Measurements from ENCODE around the gene GATA2.

GATA2 gene

GRCh38 chr3:128487813-128488635, 5.0 kb downstream of the GATA2 start:
- no peaks in the 10 kb centered on the region for H3K36me3 ChIP-seq (ENCODE audit: control insufficient read depth, insufficient read depth, low read length)
- H3K4me1 ChIP-seq: peaks cover 4% of the 10 kb centered on the region
- H3K27ac ChIP-seq: peak overlapping the region; percentile 68
- peak overlapping the region; percentile 93 for H3K4me2 ChIP-seq (ENCODE audit: low read length)
- H3K4me3 ChIP-seq (ENCODE audit: low read depth, low read length): peak overlapping the region; percentile 75
- H3K79me2 ChIP-seq: no peaks in the 10 kb centered on the region
- H3K9me3 ChIP-seq (ENCODE audit: control insufficient read depth, low read length): no peaks in the 10 kb centered on the region
- TF ChIP-seq, protein P1, sequence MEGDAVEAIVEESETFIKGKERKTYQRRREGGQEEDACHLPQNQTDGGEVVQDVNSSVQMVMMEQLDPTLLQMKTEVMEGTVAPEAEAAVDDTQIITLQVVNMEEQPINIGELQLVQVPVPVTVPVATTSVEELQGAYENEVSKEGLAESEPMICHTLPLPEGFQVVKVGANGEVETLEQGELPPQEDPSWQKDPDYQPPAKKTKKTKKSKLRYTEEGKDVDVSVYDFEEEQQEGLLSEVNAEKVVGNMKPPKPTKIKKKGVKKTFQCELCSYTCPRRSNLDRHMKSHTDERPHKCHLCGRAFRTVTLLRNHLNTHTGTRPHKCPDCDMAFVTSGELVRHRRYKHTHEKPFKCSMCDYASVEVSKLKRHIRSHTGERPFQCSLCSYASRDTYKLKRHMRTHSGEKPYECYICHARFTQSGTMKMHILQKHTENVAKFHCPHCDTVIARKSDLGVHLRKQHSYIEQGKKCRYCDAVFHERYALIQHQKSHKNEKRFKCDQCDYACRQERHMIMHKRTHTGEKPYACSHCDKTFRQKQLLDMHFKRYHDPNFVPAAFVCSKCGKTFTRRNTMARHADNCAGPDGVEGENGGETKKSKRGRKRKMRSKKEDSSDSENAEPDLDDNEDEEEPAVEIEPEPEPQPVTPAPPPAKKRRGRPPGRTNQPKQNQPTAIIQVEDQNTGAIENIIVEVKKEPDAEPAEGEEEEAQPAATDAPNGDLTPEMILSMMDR (IDR thresholded peaks at IDR 0.05): no peak
- no peak overlapping the region for H3K9ac ChIP-seq
- no peaks in the 10 kb centered on the region for H3K27me3 ChIP-seq (ENCODE audit: control insufficient read depth, insufficient read depth, low read length)
- H2AFZ ChIP-seq: no peak overlapping the region

GRCh38 chr3:128487538-128487812, 5.5 kb downstream of the GATA2 start:
- Histone ChIP-seq H3K9ac (no peak overlapping the region), H3K4me3 (ENCODE audit: low read depth, low read length) (peak overlapping the region; percentile 75), H3K4me2 (ENCODE audit: low read length) (peak overlapping the region; percentile 93), H3K27me3 (ENCODE audit: control insufficient read depth, insufficient read depth, low read length) (no peaks in the 10 kb centered on the region), H3K79me2 (no peaks in the 10 kb centered on the region), H3K4me1 (peaks cover 4% of the 10 kb centered on the region), H3K27ac (no peak overlapping the region), H2AFZ (no peak overlapping the region), H3K36me3 (ENCODE audit: control insufficient read depth, insufficient read depth, low read length) (no peaks in the 10 kb centered on the region), H3K9me3 (ENCODE audit: control insufficient read depth, low read length) (no peaks in the 10 kb centered on the region)
- TF ChIP-seq, protein P1 (IDR thresholded peaks at IDR 0.05): no peak

DNA sequence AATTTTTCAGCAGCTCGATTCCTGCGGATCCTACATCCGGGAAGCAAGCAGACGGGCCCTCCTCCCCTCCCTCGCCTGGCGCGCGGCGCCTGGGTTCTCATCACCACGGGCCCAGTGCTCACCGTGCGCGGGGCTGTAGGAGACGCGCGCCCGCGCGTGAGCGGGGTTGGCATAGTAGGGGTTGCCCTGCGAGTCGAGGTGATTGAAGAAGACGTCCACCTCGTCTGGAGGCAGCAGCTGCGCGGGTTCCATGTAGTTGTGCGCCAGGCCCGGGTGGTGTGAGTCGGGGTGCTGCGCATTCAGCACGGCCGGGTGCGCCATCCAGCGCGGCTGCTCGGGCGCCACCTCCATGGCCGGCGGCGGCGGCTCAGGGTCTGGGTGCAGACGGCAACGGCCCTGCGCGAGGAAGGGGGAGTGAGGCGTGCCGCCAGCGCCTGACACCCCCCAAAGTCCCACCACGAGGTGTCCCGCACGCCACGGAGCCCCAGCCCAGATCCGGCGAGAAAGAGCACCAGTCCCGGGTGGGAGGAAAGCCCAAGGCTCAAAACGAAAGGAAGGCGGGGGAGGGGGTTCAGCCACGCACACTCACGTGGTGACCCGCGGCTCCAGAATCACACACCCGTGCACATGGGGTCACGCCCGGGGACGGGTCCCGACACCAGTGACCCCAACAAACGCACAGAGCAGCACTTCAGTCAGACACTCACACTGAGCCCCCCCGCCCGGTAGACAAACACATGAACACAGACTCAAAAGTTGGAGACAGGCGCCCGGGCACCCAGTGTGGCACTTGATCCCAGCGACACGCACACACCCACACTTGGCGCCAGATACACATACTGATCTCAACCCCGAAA, 6.1 kb downstream of the GATA2 start:
- no peaks in the 10 kb centered on the region for H3K79me2 ChIP-seq
- H3K36me3 ChIP-seq (ENCODE audit: control insufficient read depth, insufficient read depth, low read length): no peaks in the 10 kb centered on the region
- H3K27ac ChIP-seq: no peak overlapping the region
- peak overlapping the region; percentile 93 for H3K4me2 ChIP-seq (ENCODE audit: low read length)
- no peak overlapping the region for H3K9ac ChIP-seq
- peak overlapping the region; percentile 75 for H3K4me3 ChIP-seq (ENCODE audit: low read depth, low read length)
- H3K27me3 ChIP-seq (ENCODE audit: control insufficient read depth, insufficient read depth, low read length): no peaks in the 10 kb centered on the region
- TF ChIP-seq, protein P1 (IDR thresholded peaks at IDR 0.05): no peak
- H3K9me3 ChIP-seq (ENCODE audit: control insufficient read depth, low read length): no peaks in the 10 kb centered on the region
- H3K4me1 ChIP-seq: peaks cover 4% of the 10 kb centered on the region
- H2AFZ ChIP-seq: peak overlapping the region; percentile 58

DNA sequence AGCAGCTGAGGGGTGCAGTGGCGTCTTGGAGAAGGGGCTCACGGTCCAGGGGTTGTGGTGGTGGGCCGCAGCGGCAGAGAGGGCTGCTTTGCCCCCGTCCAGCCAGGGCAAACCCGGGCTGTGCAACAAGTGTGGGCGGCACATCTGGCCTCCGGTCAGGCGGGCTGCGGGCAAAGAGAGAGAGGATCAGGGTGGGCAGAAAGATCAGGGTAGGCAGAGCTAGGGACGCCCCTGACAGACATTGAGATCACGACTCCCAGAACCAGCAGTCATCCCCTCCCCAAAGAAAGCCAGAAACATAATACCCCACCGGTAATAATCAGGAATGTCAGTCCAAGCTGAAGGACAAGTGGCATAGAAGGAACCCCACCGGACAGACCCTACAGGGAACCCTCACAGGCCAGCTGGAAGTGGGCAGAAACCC, 6.8 kb downstream of the GATA2 start:
- Histone ChIP-seq H3K36me3 (ENCODE audit: control insufficient read depth, insufficient read depth, low read length) (no peaks in the 10 kb centered on the region), H3K4me2 (ENCODE audit: low read length) (peak overlapping the region; percentile 93), H3K4me3 (ENCODE audit: low read depth, low read length) (peak overlapping the region; percentile 75), H3K4me1 (peaks cover 4% of the 10 kb centered on the region), H3K27me3 (ENCODE audit: control insufficient read depth, insufficient read depth, low read length) (no peaks in the 10 kb centered on the region), H3K79me2 (no peaks in the 10 kb centered on the region), H2AFZ (no peak overlapping the region), H3K27ac (no peak overlapping the region), H3K9me3 (ENCODE audit: control insufficient read depth, low read length) (no peaks in the 10 kb centered on the region), H3K9ac (no peak overlapping the region)
- TF ChIP-seq, protein P1 (IDR thresholded peaks at IDR 0.05): no peak
